WERI-Rb-1 (cell line): ENCODE measurements around the gene P2RX7.

Experiments
- DNase-seq: peaks from one replicate; pipeline ENCODE4 v3.0.0-alpha.2; 2020
- H3K27ac ChIP-seq: fragments of 250-450 bp; sonication (Bioruptor Pico); 2 replicates; pipeline ENCODE4 v1.5.1; 2020; ENCODE audit warnings: mild to moderate bottlenecking, moderate library complexity
- H3K27me3 ChIP-seq: fragments of 250-450 bp; sonication (Bioruptor Pico); 2 replicates; pipeline ENCODE4 v1.5.1; 2021; ENCODE audit warnings: mild to moderate bottlenecking, low read depth, moderate library complexity; ENCODE audit not compliant: insufficient read depth, severe bottlenecking
- H3K36me3 ChIP-seq: fragments of 250-450 bp; sonication (Bioruptor Pico); 2 replicates; pipeline ENCODE4 v1.5.1; 2020; ENCODE audit warnings: mild to moderate bottlenecking, moderate library complexity
- H3K4me3 ChIP-seq: 2 replicates; pipeline ENCODE4 v1.5.1; 2011; ENCODE audit warnings: low read depth, mild to moderate bottlenecking, control low read depth, low read length
- H3K9me3 ChIP-seq: fragments of 250-450 bp; sonication (Bioruptor Pico); 2 replicates; pipeline ENCODE4 v1.5.1; 2021; ENCODE audit warnings: mild to moderate bottlenecking, moderate library complexity; ENCODE audit not compliant: severe bottlenecking
- CTCF ChIP-seq: IDR thresholded peaks from 2 replicates; pipeline ENCODE4 v1.5.1; 2011; ENCODE audit warnings: low read depth, mild to moderate bottlenecking, control low read depth, inconsistent platforms, low read length

The P2RX7 gene

GRCh38 chr12:121087467-121088194, 45.0 kb upstream of the P2RX7 start:
- no peaks in the 10 kb centered on the region for H3K36me3 ChIP-seq
- peaks cover 7% of the 10 kb centered on the region for H3K27me3 ChIP-seq
- no peaks in the 10 kb centered on the region for H3K9me3 ChIP-seq
- no peak overlapping the region for H3K4me3 ChIP-seq
- no peak overlapping the region for H3K27ac ChIP-seq
- no peak for DNase-seq
- no peak for TF ChIP-seq CTCF

- Histone ChIP-seq H3K4me3 (no peak overlapping the region), H3K27me3 (peaks cover 12% of the 10 kb centered on the region), H3K27ac (no peak overlapping the region), H3K36me3 (no peaks in the 10 kb centered on the region), H3K9me3 (peaks cover 5% of the 10 kb centered on the region)
- no peak for DNase-seq
- no peak for TF ChIP-seq CTCF
Measured at GRCh38 chr12:121088195-121088585, 44.5 kb upstream of the P2RX7 start.

- peak; percentile 19 for DNase-seq
- peak; percentile 41 for TF ChIP-seq CTCF
- no peaks in the 10 kb centered on the region for H3K36me3 ChIP-seq
- peaks cover 20% of the 10 kb centered on the region for H3K27me3 ChIP-seq
- no peak overlapping the region for H3K4me3 ChIP-seq
- no peak overlapping the region for H3K27ac ChIP-seq
- peaks cover 7% of the 10 kb centered on the region for H3K9me3 ChIP-seq
Measured at GRCh38 chr12:121089031-121089812, 43.5 kb upstream of the P2RX7 start.

- H3K27me3 ChIP-seq, result peaks cover 27% of the 10 kb centered on the region
- no peaks in the 10 kb centered on the region for H3K36me3 ChIP-seq
- TF ChIP-seq CTCF, result no peak
- peaks cover 7% of the 10 kb centered on the region for H3K9me3 ChIP-seq
- H3K27ac ChIP-seq, result no peak overlapping the region
- DNase-seq, result no peak
- no peak overlapping the region for H3K4me3 ChIP-seq
Measured at GRCh38 chr12:121089813-121090430, 42.8 kb upstream of the P2RX7 start.

GRCh38 chr12:121090586-121091514, 41.8 kb upstream of the P2RX7 start:
- no peak for DNase-seq
- H3K27me3 ChIP-seq, result peaks cover 37% of the 10 kb centered on the region
- TF ChIP-seq CTCF, result no peak
- peaks cover 7% of the 10 kb centered on the region for H3K9me3 ChIP-seq
- H3K36me3 ChIP-seq, result no peaks in the 10 kb centered on the region
- H3K4me3 ChIP-seq, result no peak overlapping the region
- H3K27ac ChIP-seq, result no peak overlapping the region
